Hepatocyte (in vitro differentiated cells): ENCODE measurements around the gene AAK1.

Experiments used
- CTCF ChIP-seq: fragments of 200-600 bp; sonication (generic); IDR thresholded peaks from 2 replicates; pipeline ENCODE4 v1.5.1; 2016; ENCODE audit warnings: antibody characterized with exemption, mild to moderate bottlenecking; ENCODE audit not compliant: poor library complexity
- EZH2 ChIP-seq: fragments of 200-600 bp; sonication (generic); IDR thresholded peaks from 2 replicates; pipeline ENCODE4 v1.6.1; 2016; ENCODE audit warnings: antibody characterized with exemption, mild to moderate bottlenecking, borderline replicate concordance

- TF ChIP-seq CTCF (no peak), EZH2 (no peak)
Measured at GRCh38 chr2:69483696-69484095, 159.8 kb downstream of the AAK1 start.
